DMS153 treated with DMSO at 0.1 percent for 48 hours (cell line): ENCODE data around the gene WASF3.
A peak's percentile ranks its signal among the peaks of the same experiment; 100 is the strongest.
"Not testable (repeated sequence)": the region's sequence is repeated elsewhere in the genome, so short reads cannot be mapped to it uniquely, and the experiment has no call there.

ENCODE experiments used
- DNase-seq: peaks from one replicate; lab custom pipeline; 2025; ENCODE audit not compliant: unreplicated experiment; lab: John Stamatoyannopoulos, UW

The WASF3 gene

GRCh38 chr13:26711211-26711610 lies 153.7 kb downstream of the WASF3 start:
- DNase-seq: no peak

DNA sequence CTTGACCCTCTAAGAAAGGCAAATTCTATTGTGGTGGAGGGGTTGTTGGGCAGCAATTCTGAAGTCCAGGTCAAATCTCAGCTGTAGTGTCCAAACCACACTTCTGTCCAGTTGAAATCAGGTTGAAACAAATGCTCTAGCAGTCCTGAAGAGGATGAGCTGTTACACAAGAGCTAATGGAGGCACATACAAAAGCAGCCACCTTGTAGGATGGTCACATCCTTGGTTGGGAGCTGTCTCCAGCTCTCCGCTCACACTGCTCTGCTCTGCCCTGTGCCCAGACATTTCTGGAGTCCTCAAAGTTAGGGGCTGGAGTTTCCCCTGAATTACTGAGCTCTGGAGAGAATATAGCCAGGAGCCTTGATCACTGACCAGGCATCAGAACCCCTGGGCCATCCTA lies 155.9 kb downstream of the WASF3 start:
- no peak for DNase-seq

DNA sequence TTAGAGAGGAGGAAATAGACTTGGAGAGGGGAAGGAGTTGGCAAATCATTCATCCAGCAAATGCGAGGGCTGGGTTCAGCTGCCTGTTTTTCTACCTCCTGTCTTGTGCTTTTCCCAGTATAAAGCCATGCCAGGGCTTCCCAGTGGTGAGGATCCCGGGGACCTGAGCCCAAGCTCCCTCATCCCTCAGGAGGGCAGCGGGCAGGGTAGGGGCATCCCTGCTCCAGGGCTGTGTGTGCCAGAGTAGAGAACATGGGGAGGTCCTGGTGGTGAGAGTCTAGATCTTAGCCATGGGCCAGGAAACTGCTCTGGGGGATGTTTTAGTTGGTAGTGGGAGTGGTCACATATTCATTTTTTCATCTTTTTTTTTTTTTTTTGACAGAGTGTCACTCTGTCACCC lies 159.5 kb downstream of the WASF3 start:
- no peak for DNase-seq

DNA sequence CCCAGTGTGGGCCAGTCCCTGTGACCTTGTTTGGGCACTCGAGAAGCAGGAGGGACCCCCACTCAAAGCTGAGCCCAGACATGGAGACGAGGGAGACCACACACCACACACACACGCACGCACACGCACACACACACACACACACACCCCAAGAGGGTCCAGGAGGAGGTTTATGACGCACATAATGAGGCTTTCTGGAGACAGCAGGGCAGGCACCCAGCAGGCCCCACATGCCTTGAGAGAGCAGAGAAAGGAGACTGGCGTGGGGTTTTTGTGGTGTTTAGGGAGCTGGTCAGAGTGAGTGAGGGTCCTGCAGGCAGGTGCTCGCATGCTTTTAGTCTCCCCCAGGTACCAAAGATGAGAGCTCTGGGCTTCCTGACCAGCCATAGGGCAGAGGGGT lies 160.7 kb downstream of the WASF3 start:
- DNase-seq: no peak

DNA sequence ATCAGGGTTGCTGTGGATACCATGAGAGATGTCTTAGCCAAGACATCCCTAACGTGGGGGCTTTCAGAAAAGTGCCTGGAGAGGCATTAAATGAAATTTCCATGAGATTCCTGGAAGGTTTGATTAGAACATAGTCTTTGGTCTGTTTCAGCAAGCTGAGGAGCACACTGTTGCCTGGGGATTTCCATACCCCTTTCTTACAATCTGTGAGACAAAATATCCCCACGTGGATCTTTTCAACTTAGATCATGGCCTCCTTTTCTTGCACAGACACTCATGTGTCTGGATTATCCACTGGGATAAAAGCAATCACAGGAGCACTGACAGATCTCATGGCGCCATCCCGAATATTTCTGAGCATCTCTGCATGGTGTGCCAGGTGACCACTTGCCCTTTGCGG lies 161.4 kb downstream of the WASF3 start:
- DNase-seq: no peak

GRCh38 chr13:26719356-26719945 lies 162.0 kb downstream of the WASF3 start:
- peak; percentile 67 for DNase-seq

- DNase-seq: peak; percentile 88
These were observed 164.0 kb downstream of the WASF3 start for GRCh38 chr13:26721251-26722121.

- no peak for DNase-seq
These were observed 164.8 kb downstream of the WASF3 start for GRCh38 chr13:26722321-26722720.

GRCh38 chr13:26723620-26724019 lies 166.1 kb downstream of the WASF3 start:
- not testable (repeated sequence) for DNase-seq

- DNase-seq: no peak
These were observed 169.2 kb downstream of the WASF3 start for GRCh38 chr13:26726684-26727083.

DNA sequence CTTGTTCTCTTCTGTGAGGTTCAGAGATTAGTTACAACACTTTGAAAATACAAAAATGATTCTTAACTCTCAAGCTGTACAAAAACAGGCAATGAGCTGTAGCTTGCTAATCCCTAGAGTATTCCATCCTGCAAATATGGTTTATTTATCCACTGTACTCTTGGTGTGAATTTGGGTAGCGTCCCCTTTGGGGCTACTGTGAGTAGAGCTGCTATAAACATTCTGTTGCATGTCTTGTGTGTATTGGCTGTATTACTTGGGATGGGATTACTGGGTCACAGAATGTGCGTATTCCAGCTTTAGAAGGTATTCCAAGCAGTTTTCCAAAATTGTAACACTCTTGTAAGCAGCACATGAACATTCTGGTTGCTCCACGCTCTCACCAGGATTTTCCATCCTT lies 169.6 kb downstream of the WASF3 start:
- no peak for DNase-seq

- DNase-seq: no peak
These were observed 170.2 kb downstream of the WASF3 start for GRCh38 chr13:26727633-26728032.

DNA sequence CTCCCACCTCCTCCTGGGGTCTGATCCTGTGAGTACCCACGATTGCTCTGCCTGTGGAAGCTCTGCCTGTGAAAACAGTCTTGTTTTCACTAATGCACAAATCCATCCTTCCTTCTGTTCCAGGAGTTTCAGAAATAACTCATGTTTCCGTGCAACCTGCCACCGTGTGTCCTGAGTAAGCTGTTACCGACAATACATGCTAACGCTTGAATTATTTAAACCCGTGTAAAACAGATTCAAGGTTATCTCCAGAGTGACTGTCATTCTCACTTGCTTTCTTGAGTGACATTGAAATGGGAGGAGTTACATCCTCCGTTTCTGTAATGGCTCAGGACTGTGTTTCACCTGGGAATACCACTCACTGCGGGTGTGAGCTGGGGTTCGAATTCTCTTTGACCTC lies 178.2 kb downstream of the WASF3 start:
- DNase-seq: no peak
